HG03520 (cell line): ENCODE results near the gene ANTKMT.
"Not testable (repeated sequence)": the region's sequence is repeated elsewhere in the genome, so short reads cannot be mapped to it uniquely, and the experiment has no call there.

Source experiments
- ATAC-seq: cut with Tn5 transposase; IDR thresholded peaks from one replicate; pipeline ENCODE4 v1.9.1; 2021; ENCODE audit warnings: mild to moderate bottlenecking, moderate library complexity; ENCODE audit not compliant: unreplicated experiment

ANTKMT gene

DNA sequence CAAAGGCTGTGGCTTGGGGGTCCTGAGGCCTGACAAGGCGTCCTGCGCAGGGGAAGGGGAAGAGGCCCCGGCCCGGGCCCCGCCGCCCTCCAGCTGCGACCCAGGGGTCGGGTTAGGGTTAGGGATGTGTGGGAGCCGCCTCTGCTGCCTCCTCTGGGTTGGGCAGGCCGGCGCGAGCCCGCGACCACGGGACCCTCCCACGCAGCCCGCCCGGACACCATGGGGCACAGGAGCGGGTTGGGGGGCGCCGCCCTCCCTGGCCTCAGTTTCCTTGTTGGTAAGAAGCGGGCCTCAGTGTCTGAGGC is 19.5 kb downstream of the ANTKMT start:
- ATAC-seq = peak; percentile 4

DNA sequence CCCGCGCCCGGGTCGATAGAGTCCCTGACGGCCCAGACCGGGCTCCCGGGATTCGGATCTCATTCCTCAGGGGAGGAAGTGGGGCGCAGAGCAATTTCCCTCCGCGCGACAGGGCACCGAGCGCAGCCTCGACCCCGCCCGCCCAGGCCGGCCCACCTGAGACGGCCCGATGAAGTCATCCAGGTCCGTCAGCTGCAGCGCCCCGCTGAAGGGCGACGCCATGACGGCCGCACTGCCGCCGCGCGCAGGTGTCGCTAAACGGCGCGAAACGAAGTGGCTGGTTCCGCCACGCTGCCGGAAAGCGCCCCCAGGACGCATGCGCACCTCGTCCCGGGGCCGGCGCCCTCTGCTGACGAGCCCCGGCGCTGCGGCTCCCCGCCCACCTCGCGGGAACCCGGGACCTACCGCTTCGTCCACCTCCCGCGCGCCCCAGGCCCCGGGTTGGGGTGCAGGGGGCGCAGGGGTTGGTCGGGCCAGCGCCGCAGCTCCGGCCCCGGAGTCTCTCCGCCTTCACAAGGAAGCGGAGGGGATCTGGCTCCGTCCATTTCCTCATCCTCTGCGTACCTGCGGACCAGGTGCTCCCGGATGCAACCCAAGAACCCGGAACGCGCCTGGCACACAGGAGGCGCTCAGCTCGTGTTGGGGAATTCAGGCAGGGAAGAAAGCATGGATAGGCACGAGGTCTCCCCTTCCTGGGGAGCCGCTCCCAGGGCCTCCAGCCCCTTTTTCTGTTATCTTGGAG is 20.0 kb downstream of the ANTKMT start, which contains the start of gene CIAO3:
Gene CIAO3, minus strand, starts transcription at position 234 of the 742 bp plus-strand sequence. Its CDS starts 12 bp downstream, at position 222.
- peak; percentile 62 for ATAC-seq

DNA sequence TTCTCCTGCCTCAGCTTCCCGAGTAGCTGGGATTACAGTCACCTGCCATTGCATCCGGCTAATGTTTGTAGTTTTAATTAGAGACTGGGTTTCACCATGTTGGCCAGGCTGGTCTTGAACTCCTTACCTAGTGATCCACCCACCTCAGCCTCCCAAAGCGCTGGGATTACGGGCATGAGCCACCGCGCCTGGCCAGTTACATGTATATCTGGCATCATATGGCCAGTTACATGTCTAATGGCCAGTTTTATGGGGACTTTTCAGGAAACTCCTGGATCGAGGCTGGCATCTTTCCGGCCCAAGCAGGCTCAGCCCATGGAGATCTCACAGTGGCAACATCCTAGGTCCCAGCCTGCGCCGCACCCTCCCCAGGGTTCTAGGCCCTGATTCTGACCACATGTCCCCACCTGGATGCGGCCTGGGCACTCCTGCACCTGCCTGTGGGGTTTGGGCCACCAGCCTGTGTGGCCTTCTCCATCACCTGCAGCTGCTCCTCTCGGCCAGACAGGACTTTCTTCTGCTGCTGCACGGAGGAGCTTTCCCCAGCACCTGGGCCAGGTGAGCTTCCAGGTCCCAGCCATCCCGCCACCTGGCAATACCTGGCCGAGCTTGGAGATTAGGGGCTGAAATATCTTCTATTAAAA is 21.2 kb downstream of the ANTKMT start:
- ATAC-seq = no peak

- ATAC-seq = not testable (repeated sequence)
These were observed 21.9 kb downstream of the ANTKMT start for GRCh38 chr16:742894-743293.

- ATAC-seq = no peak
These were observed 23.0 kb downstream of the ANTKMT start for GRCh38 chr16:743794-744500.

GRCh38 chr16:745739-746138 is 24.8 kb downstream of the ANTKMT start:
- no peak for ATAC-seq

DNA sequence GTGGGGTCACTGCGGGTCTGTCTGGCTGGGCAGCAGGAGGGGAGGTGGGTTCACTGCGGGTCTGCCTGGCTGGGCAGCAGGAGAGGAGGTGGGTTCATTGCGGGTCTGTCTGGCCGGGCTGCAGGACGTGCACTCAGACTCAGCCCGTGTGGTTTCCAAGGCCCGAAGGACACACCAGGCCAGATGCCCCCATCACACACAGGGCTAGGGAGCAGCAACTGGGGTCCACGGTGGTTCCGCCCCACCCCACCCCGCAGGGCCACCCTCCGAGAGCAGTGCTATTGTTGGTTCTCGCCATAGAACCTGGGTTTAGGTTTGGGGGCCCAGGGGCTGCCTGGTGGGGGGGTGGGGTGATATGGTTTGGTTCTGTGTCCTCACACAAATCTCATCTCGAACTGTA is 25.7 kb downstream of the ANTKMT start:
- no peak for ATAC-seq

GRCh38 chr16:747978-748746 is 27.2 kb downstream of the ANTKMT start:
- ATAC-seq = no peak

DNA sequence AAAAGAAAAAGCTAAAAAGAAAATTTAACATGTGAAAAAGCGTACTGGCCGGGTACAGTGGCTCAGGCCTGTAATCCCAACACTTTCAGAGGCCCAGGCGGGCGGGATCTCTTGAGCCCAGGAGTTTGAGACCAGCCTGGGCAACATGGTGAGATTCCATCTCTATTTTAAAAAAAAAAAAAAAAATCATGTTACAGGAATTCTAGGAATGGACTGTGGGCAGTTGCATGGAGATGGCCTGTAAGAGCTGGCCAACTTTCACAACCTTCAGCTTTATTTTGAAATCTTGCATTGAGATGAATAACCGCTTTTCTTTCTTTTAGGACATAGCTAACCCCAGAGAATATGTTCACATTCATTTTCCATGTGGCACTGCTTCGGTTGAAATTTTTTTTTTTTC is 28.1 kb downstream of the ANTKMT start:
- ATAC-seq = no peak

DNA sequence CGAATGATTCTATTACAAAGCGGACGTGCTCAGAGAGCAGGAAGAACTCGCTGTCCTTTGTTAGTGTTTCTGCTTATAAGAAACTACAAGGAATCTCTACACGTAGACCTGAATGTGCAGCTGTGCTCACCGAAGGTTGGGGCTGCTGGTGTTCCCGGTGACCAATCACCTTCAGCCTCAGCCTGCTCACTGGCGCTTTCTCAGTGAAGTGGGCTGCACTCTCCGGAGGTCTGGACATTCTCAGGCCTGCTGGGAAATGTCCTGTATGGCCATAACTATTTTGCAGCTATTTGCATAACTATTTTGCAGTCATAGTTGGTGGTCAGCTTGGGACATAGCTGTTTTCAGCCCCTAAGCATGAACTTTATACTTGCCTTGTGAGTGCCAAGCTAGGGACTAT is 29.5 kb downstream of the ANTKMT start:
- ATAC-seq = no peak

GRCh38 chr16:751152-752006 is 30.4 kb downstream of the ANTKMT start:
- ATAC-seq = no peak

DNA sequence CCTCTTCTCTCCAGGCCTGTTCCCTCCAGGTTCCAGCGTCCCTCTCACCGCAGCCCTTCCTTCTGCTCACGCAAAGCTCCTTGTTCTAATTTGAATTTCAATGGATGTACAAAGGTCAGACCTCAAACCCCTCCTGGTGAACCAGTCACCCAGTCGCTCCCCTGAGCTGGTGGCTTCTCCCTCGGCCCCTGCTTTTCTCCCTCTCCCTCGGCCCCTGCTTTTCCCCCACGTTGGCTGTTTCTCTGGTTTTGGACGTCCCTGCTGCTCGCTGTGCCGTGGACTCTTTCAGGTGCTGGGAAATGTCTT is 31.0 kb downstream of the ANTKMT start:
- ATAC-seq = no peak

- not testable (repeated sequence) for ATAC-seq
These were observed 33.2 kb downstream of the ANTKMT start for GRCh38 chr16:754121-754607.

GRCh38 chr16:754656-755055 is 33.7 kb downstream of the ANTKMT start:
- ATAC-seq = no peak

DNA sequence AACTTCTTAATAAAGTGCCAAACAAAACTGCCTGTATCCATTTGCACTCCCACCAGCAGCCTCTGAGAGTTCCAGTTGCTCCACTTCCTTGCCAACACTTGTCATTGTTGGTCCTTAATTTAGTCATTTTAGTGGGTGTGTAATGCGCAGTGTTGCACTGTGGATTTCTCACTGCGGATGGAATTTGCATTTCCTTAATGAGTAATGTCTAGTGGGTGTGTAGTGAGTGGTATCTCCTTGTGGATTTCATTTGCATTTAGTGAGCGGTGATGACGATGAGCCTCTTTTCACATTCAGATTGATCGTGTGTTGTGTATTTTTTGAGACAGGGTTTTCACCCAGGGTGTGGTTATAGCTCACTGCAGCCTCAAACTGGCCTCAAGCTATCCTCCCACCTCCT is 35.5 kb downstream of the ANTKMT start:
- ATAC-seq = no peak

- no peak for ATAC-seq
These were observed 38.4 kb downstream of the ANTKMT start for GRCh38 chr16:759110-759910.

DNA sequence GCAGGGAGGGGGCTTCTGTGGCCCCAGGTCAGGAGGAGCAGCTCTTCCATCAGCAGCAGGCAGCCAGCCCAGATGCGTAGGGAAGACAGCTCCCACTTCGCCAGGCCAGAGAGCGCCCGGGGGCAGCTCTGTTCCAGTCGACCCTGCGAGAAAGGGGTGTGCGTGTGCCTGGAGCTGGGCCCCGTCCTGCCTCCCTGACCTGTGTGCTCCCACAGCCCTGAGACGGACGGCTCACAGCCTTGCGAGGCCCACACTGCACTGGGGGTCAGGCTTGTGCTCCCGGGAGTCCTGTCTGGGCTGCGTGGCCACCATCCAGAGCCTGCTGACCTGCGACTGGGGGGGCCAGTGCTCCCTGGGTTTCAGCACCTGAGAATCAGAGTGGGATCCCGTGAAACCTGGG is 39.1 kb downstream of the ANTKMT start:
- ATAC-seq = no peak

GRCh38 chr16:760545-761343 is 39.8 kb downstream of the ANTKMT start, which contains the start of gene MSLN:
TSS of gene MSLN (plus strand) at chr16:760734. CDS start at chr16:762681, 1,947 bp downstream.
- ATAC-seq = no peak
